Hindlimb muscle (tissue), 1 donor: ENCODE data around the gene USP34. TPM values are rescaled to one million over a fixed set of nuclear protein-coding genes. Genes with fewer than 3 reads are reported as not detected.
"Not testable (repeated sequence)": the region's sequence is repeated elsewhere in the genome, so short reads cannot be mapped to it uniquely, and the experiment has no call there.

Source experiments
- DNase-seq: peaks from one replicate; pipeline ENCODE4 v3.0.0-alpha.2; 2013
- polyA plus RNA-seq: library from polyadenylated mRNA; unstranded; fragments of 120-200 nt; gene quantifications from one replicate; pipeline ENCODE4 v1.2.1, GENCODE V29; 2013; ENCODE audit not compliant: insufficient read length

USP34 gene
- polyA plus RNA-seq, 1 donor = 75.2 TPM

DNA sequence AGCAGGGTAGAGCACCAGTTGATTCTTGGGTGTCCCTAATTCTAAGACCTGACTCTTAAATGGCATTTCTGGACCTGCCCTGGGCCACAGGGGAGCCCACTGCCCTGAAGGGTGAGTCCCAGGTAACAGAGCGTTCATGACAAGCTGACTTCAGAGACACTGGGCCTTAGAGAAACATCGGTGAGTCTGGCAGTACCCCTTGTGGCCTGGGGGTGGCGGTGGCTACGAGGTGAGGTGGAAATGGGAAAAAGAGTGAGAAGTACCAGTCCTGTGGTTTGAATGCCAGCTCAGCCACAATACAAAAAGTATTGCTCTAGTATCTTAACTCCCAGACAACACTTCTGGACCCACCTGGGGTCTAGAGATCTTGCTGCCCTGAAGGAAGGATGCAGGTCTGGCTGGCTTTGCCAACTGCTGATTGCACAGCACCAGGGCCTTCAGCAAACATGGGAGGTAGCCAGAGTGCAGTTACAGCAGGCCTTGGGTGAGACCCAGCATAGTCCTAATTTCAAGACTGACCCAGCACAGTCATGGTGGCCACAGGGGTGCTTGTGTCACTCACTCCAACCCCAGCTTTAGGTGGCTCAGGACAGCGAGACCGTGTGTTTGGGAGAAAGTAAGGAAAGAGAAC, 44.5 kb downstream of the USP34 start:
- DNase-seq = no peak

- DNase-seq = no peak
Observed at GRCh38 chr2:61425605-61426155, 45.2 kb downstream of the USP34 start.

DNA sequence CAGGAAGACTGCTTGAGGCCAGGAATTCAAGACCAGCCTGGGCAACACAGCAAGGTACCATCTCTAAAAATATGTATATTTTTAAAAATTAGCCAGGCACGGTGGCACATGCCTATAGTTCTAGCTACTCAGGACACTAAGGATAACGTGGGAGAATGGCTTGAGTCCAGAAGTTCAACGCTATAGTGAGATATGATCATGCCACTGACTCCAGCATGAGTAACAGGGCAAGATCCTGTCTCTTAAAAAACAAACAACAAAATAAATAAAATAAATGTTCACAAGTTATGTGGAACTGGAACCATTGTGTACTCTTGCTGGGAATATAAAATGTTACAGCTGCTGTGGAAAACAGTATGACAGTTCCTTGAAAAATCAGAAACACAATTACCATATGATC, 47.2 kb downstream of the USP34 start:
- no peak for DNase-seq

DNA sequence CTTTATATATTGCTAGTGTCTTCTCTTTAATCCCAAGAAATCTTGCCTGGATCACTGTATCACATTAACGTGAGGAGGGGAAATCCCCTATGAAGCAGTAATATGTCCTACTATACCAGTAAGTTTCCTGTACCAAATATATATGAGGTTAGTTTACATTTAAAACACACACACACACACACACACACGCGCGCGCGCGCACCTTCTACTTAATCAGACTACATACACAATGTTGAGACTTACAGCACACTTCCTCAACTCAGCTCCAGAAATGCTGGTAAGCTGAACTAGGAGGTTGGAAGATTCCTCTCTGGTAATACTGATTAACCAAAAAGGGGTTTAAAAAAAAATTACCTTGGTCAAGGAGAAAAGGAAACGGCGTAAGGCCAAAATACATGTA, 49.3 kb downstream of the USP34 start:
- DNase-seq = no peak

GRCh38 chr2:61420991-61421544, 49.8 kb downstream of the USP34 start:
- DNase-seq = no peak

DNA sequence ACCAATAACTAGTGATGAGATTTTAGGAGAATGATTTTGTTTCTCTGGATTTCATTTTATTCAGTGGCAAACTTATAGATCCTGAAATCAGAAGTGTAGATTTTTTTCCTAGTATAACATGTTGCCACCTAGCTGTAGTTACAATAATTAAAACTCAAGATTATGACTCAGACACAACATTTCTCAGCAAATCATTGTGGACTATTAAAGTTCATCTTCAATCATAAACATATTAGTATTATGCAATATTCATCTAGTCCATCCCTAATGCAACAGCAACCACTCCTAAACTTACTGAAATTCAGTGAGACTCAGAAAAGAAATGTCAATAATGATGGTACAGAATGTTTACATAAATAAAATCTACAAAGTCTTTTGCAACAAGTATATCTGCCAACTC, 51.3 kb downstream of the USP34 start:
- no peak for DNase-seq

GRCh38 chr2:61419129-61419528, 51.8 kb downstream of the USP34 start:
- DNase-seq = no peak

DNA sequence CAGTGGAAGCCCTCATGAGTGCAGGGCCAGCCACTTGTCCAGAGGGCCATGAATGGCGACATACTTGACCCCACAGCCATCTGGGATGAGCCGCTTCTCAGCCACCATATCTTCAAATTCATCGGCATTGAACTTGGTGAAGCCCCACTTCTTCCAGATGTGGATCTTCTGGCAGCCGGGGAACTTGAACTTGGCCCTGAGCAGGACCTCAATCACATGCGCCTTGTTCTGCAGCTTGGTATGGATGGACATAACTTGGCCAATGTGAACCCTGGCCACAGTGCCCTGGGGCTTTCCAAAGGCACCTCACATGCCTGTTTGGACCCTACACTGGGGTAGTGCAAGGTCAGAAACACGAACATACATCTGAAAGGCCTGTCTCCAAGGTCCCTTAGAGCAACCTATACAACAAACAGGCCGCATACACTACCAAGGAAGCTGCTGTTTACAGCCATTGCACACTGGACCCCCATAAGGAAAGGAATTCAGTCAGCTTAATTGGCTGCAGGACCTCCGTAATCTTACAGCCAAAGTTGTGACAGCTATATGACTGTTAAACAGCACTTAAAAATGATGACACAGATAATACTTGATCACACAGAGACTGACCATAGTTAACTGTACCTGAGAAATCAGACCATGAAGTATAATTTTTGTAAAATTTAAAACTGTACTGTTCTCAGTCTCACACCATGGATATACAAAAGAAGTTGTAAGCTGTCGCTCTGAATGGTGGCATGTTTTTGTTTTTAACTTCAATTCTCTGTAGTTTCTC, 53.8 kb downstream of the USP34 start:
- DNase-seq = no peak

- no peak for DNase-seq
Observed at GRCh38 chr2:61415265-61415664, 55.6 kb downstream of the USP34 start.

DNA sequence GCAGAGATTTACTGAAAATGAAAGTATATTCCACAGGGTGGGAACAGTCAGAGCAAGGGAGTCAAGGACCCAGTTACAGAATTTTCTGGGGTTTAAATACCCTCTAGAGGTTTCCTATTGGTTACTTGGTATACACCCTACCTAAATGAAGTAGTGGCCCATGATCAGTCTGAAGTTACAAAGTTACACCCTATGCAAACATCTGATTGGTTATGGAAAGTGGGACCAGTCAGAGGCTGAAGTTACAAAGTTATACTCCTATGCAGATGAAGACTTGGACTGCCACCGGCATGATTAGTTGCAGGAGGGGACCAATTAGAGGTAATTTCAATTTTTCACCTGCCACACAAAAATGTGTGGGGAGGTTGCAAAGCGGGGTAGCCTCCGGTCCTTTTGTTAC, 56.2 kb downstream of the USP34 start:
- no peak for DNase-seq

DNA sequence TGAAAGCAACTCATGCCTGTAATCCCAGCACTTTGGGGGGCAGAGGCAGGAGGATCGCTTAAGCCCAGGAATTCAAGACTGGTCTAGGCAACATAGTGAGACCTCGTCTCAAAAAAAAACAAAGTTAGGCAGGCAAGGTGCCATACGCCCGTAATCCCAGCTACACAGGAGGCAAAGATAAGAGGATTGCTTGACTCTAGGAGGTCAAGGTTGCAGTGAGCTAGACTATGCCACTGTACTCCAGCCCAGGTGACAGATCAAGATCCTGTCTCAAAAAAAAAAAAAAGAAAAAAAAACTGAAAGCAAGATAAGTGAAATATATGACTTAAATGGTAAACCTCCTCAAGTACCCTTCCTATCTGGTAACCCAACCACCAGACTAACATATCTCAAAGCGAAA, 59.8 kb downstream of the USP34 start:
- DNase-seq = no peak

- DNase-seq = no peak
Observed at GRCh38 chr2:61410185-61410584, 60.7 kb downstream of the USP34 start.

- no peak for DNase-seq
Observed at GRCh38 chr2:61405813-61406212, 65.1 kb downstream of the USP34 start.

DNA sequence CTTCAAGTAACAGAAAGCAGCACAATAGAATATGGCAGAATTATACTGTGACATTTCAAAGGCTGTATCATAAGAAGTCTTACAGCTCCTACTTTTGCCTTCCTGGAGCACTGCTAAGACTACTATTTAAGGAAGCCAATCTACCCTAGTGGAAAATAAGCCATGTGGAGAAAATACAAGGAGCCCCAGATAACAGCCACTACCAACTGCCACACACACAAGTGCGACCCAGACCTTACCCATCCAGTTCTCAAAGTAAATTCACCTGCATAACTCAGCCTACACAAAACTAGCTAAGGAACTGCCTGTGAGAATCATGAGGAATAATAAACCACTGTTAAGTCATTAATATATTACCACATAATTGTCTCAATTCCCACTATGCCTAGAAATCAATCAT, 66.4 kb downstream of the USP34 start:
- DNase-seq = no peak

DNA sequence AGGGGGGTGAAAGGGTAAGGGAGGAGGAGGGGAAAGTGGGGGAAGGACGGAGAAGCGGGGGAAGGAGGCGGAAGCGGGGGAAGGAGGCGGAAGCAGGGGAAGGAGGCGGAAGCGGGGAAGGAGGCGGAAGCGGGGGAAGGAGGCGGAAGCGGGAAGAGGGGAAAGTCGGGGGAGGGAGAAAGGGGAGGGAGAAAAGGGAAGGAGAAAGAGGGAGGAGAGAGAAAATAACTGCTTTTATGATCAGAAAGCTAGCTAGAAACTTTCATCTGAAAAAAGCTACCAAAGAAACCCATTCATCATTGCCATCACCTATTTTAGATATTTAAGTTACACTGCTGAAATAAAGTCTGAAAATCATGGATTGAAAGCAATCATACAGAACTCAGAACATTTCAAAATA, 72.5 kb downstream of the USP34 start:
- DNase-seq = no peak

GRCh38 chr2:61396005-61396404, 74.9 kb downstream of the USP34 start:
- no peak for DNase-seq

- not testable (repeated sequence) for DNase-seq
Observed at GRCh38 chr2:61387588-61387987, 83.3 kb downstream of the USP34 start.

GRCh38 chr2:61380882-61381197, 90.0 kb downstream of the USP34 start:
- DNase-seq = not testable (repeated sequence)

DNA sequence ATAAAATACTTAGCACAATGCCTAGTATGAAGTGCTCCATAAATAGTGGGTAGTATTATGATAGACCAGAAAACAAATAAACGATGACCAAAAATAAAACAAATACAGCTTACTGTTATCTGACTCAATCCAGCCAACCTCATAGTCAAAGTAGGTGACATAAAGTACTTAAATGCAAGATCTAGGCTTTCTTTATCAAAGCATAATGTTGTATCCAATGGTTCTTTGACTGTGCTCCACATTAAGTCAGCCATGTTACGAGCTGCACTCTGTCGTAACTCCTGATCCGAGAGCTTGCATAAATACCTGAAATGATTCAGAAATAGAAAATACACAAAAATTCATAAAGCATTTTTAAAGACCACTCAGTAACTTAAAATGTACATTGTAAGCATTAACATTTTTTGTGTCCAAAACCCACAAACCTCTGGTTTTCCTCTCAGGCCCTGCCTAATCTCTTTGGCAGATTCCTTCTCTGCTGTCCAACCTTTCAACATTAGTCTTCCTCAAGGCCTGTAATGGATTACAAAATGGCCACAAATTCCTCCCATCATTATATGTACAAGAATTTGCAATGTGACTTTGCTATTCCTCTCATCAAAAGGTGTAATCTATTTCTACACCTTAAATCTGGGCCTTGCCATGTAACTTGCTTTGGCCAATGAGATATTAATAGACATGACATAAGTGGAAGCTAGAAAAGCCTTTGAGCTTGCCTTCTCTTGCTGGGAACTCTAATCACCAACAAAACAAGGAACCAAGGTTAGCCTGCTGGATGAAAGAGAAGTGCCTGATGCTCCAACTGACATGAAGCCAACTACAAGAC, 90.6 kb downstream of the USP34 start:
- DNase-seq = peak; percentile 15

DNA sequence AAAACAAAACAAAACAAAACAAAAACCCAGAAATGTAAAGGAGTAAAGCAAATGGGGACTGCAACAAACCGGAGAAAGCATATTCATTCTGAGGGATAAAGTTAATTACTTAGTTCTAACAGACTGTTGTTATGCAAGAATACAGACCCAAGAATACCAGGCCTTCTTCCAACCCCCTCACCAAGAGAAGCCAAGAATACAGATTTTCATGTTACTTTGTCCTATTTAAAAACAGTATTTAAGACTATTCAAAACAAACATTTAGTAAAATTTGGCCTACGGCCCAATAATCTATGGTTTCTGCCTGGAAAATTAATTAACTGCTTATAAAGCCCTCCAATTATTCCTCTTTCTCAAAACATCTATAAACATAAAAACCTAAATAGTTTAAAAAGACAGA, 91.4 kb downstream of the USP34 start:
- DNase-seq = no peak

DNA sequence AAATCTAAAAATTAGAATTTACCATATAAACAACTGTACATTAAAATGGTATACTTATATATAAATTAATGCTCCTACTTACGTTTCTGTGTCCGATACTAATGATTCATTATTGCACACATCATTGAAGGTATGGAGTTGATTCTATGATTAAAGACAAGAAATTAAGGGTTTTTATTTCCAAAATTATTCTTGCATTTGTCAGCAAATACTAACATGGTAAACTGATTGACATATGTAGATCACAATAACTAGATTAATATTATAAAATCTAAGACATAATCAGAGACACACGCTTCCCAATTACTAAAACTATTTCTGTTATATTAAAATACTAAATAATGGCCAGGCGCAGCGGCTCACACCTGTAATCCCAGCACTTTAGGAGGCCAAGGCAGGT, 92.6 kb downstream of the USP34 start:
- DNase-seq = no peak

DNA sequence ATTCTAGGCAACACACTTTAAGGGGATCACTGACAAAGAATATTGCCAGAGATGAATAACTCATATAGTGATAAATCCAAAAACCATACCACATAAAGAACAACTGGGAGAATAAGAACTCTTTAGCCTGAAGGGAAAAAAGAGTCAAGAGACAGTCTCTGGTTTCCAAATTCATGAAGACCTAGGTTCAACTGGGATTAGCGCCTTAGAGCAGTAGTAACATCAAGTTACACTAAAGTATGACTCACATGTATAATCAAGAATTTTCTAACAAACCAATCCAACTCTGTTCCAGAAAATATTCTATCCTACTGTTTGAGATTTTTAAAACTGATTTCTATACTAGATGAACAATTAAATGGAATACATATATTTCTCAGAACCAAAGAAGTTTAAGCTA, 93.8 kb downstream of the USP34 start:
- no peak for DNase-seq

DNA sequence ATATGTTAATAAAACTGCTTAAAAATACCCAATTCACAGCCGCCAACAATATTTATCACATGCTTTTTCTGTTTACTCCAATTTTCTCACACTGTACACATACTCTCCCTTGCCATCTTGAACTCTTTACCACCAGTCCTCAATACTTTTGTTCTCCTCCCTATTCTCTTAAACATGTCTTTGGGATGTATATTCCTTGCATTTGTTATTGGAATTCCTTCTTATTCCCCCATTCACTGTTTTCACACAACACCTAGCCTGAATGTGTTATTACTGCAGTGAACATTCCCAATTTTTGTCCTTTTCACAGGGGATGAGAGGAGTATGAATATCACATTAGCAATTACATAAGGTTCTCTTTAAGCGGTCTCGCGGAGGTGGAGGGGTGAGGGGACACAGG, 94.7 kb downstream of the USP34 start:
- DNase-seq = no peak
